Ascending aorta (tissue), 2 donors: ENCODE measurements around the gene DMD. TPM values are rescaled to one million over a fixed set of nuclear protein-coding genes. Genes with fewer than 3 reads are reported as not detected.

Experiments used
- DNase-seq, 2 donors: peaks; one replicate each; pipeline ENCODE4 v3.0.0-alpha.2; 2019; ENCODE audit warnings: low spot score in 2 of 2
- H3K27ac ChIP-seq, 2 donors: fragments of 200-600 bp; sonication (generic); one replicate each; pipeline ENCODE4 v1.5.1; 2016 to 2017; ENCODE audit warnings: mild to moderate bottlenecking in 1 of 2
- H3K27me3 ChIP-seq: fragments of 200-600 bp; sonication (generic); one replicate; pipeline ENCODE4 v1.5.1; 2017
- H3K36me3 ChIP-seq, 2 donors: fragments of 200-600 bp; sonication (generic); one replicate each; pipeline ENCODE4 v1.5.1; 2016
- H3K4me1 ChIP-seq, 2 donors: fragments of 200-600 bp; sonication (generic); one replicate each; pipeline ENCODE4 v1.5.1; 2016 to 2017; ENCODE audit warnings: mild to moderate bottlenecking in 1 of 2
- H3K4me3 ChIP-seq, 2 donors: fragments of 200-600 bp; sonication (generic); one replicate each; pipeline ENCODE4 v1.5.1; 2016 to 2017; ENCODE audit warnings: mild to moderate bottlenecking in 1 of 2
- H3K9me3 ChIP-seq, 2 donors: fragments of 200-600 bp; sonication (generic); one replicate each; pipeline ENCODE4 v1.5.1; 2016
- CTCF ChIP-seq, 3 experiments: fragments of 200-600 bp in 2 of 3; fragments of 450-650 bp in 1 of 3; sonication (generic) in 2 of 3; IDR thresholded peaks; one replicate each; pipeline ENCODE4 v1.5.1; 2016 to 2019; ENCODE audit warnings: antibody characterized with exemption in 3 of 3, mild to moderate bottlenecking in 1 of 3, moderate library complexity in 1 of 3
- intact Hi-C: fragments of 100-400 bp; cut with DNase I; formaldehyde crosslinking; loops from one replicate; pipeline ENCODE4 v1.15.1; 2023
- total RNA-seq: library from RNA; depleted of rRNA; stranded (reverse); fragments of >200 nt; gene quantifications from one replicate; pipeline ENCODE4 v1.1.0, GENCODE V29; 2016

The DMD gene
- total RNA-seq, 1 donor from 2014 or later: 40.0 TPM

GRCh38 chrX:32176510-32176909 lies 1034.8 kb downstream of the DMD start:
- Histone ChIP-seq H3K4me3 (no peak overlapping the region), H3K9me3 (no peaks in the 10 kb centered on the region), H3K36me3 (no peaks in the 10 kb centered on the region), H3K27ac (no peak overlapping the region), H3K27me3 (no peaks in the 10 kb centered on the region), H3K4me1 (no peaks in the 10 kb centered on the region)
- no peak for DNase-seq
- no peak for TF ChIP-seq CTCF (IDR thresholded peaks at IDR 0.05)
- intact Hi-C loops: no loop called here

GRCh38 chrX:32170481-32170880 lies 1040.9 kb downstream of the DMD start:
- H3K9me3 ChIP-seq: no peaks in the 10 kb centered on the region
- H3K36me3 ChIP-seq: no peaks in the 10 kb centered on the region
- no peaks in the 10 kb centered on the region for H3K4me1 ChIP-seq
- H3K27me3 ChIP-seq: no peaks in the 10 kb centered on the region
- intact Hi-C loops: no loop called here
- TF ChIP-seq CTCF (IDR thresholded peaks at IDR 0.05): no peak
- no peak overlapping the region for H3K27ac ChIP-seq
- H3K4me3 ChIP-seq: no peak overlapping the region
- no peak for DNase-seq

- DNase-seq: no peak
- TF ChIP-seq CTCF (IDR thresholded peaks at IDR 0.05): no peak
- Histone ChIP-seq H3K4me1 (no peaks in the 10 kb centered on the region), H3K27me3 (no peaks in the 10 kb centered on the region), H3K36me3 (no peaks in the 10 kb centered on the region), H3K4me3 (no peak overlapping the region), H3K27ac (no peak overlapping the region), H3K9me3 (no peaks in the 10 kb centered on the region)
- intact Hi-C loops: no loop called here
Observed at GRCh38 chrX:32155044-32155638, 1056.2 kb downstream of the DMD start.

- intact Hi-C loops: no loop called here
- no peak overlapping the region for H3K27ac ChIP-seq
- no peaks in the 10 kb centered on the region for H3K9me3 ChIP-seq
- no peaks in the 10 kb centered on the region for H3K36me3 ChIP-seq
- no peak for DNase-seq
- H3K27me3 ChIP-seq: no peaks in the 10 kb centered on the region
- no peak overlapping the region for H3K4me3 ChIP-seq
- no peak for TF ChIP-seq CTCF (IDR thresholded peaks at IDR 0.05)
- no peaks in the 10 kb centered on the region for H3K4me1 ChIP-seq
Observed at GRCh38 chrX:32153585-32153984, 1057.8 kb downstream of the DMD start.

GRCh38 chrX:32150141-32150540 lies 1061.2 kb downstream of the DMD start:
- intact Hi-C loops: no loop called here
- Histone ChIP-seq H3K4me1 (no peaks in the 10 kb centered on the region), H3K27ac (no peak overlapping the region), H3K9me3 (no peaks in the 10 kb centered on the region), H3K27me3 (no peaks in the 10 kb centered on the region), H3K36me3 (no peaks in the 10 kb centered on the region), H3K4me3 (no peak overlapping the region)
- DNase-seq: no peak
- TF ChIP-seq CTCF (IDR thresholded peaks at IDR 0.05): no peak

GRCh38 chrX:32141841-32142240 lies 1069.5 kb downstream of the DMD start:
- Histone ChIP-seq H3K9me3 (no peaks in the 10 kb centered on the region), H3K36me3 (no peaks in the 10 kb centered on the region), H3K4me3 (no peak overlapping the region), H3K27ac (no peak overlapping the region), H3K4me1 (no peaks in the 10 kb centered on the region), H3K27me3 (no peaks in the 10 kb centered on the region)
- intact Hi-C loops: no loop called here
- no peak for TF ChIP-seq CTCF (IDR thresholded peaks at IDR 0.05)
- no peak for DNase-seq
